Measurements from ENCODE around the gene MRPS25. TPM values are rescaled to one million over a fixed set of nuclear protein-coding genes. Genes with fewer than 3 reads are reported as not detected.
A peak's percentile ranks its signal among the peaks of the same experiment; 100 is the strongest.

Gene MRPS25
- polyA plus RNA-seq (2011; rRNA removed) (17.9 and 22.8 TPM in 2 replicates), polyA minus RNA-seq (2011; rRNA and poly(A)+ RNA removed) (5.4 and 6.5 TPM in 2 replicates)

- peak within 1 kb of the TSS; percentile 98 for H3K4me3 ChIP-seq (ENCODE audit: low read depth, low read length)
- CTCF ChIA-PET = interaction anchor here (0.9 to 2.2 kb wide), 2 partner anchors 44 to 139 kb away, joined by 3 to 6 read pairs; no protein-coding TSS in a partner anchor
- peak within 1 kb of the TSS; percentile 57 for H3K27ac ChIP-seq (ENCODE audit: low read depth, low read length)
- no peaks in the 10 kb centered on the region for H3K27me3 ChIP-seq (ENCODE audit: control insufficient read depth, insufficient read depth, low read length)
- peaks cover 6% of the 10 kb centered on the region; the same call in 1 of the 2 replicates for H3K9me3 ChIP-seq (ENCODE audit: control insufficient read depth, insufficient read depth, low read length)
- TF ChIP-seq CTCF (IDR thresholded peaks at IDR 0.05; ENCODE audit: low read depth, low read length) = no peak
- POLR2A ChIA-PET = interaction anchor here (0.6 to 2.0 kb wide), 10 partner anchors 14 to 1684 kb away, joined by 3 to 10 read pairs (median 3); partner anchors contain the start of genes CHCHD4, LSM3, RBSN and TMEM43
- DNase-seq (ENCODE audit: low read depth, low spot score) = peak; percentile 83
Observed at GRCh38 chr3:15064835-15065549, at the start of gene MRPS25. Gene MRPS25 (minus strand): TSS chr3:15065315. CDS start chr3:15065194, 121 bp downstream.

- POLR2A ChIA-PET = no interaction called here
- H3K27ac ChIP-seq (ENCODE audit: low read depth, low read length) = no peak overlapping the region
- peaks cover 12% of the 10 kb centered on the region for H3K27me3 ChIP-seq (ENCODE audit: control insufficient read depth, insufficient read depth, low read length)
- CTCF ChIA-PET = no interaction called here
- no peaks in the 10 kb centered on the region for H3K9me3 ChIP-seq (ENCODE audit: control insufficient read depth, insufficient read depth, low read length)
- no peak for DNase-seq (ENCODE audit: low read depth, low spot score)
- H3K4me3 ChIP-seq (ENCODE audit: low read depth, low read length) = no peak overlapping the region
- no peak for TF ChIP-seq CTCF (IDR thresholded peaks at IDR 0.05; ENCODE audit: low read depth, low read length)
Observed at GRCh38 chr3:15113884-15114283, 48.8 kb upstream of the MRPS25 start.

GRCh38 chr3:15113471-15113870, 48.4 kb upstream of the MRPS25 start:
- H3K4me3 ChIP-seq (ENCODE audit: low read depth, low read length) = no peak overlapping the region
- no peak for TF ChIP-seq CTCF (IDR thresholded peaks at IDR 0.05; ENCODE audit: low read depth, low read length)
- H3K27ac ChIP-seq (ENCODE audit: low read depth, low read length) = no peak overlapping the region
- no peak for DNase-seq (ENCODE audit: low read depth, low spot score)
- CTCF ChIA-PET = no interaction called here
- peaks cover 12% of the 10 kb centered on the region for H3K27me3 ChIP-seq (ENCODE audit: control insufficient read depth, insufficient read depth, low read length)
- POLR2A ChIA-PET = no interaction called here
- H3K9me3 ChIP-seq (ENCODE audit: control insufficient read depth, insufficient read depth, low read length) = no peaks in the 10 kb centered on the region

GRCh38 chr3:15112011-15112410, 46.9 kb upstream of the MRPS25 start:
- peaks cover 14% of the 10 kb centered on the region for H3K27me3 ChIP-seq (ENCODE audit: control insufficient read depth, insufficient read depth, low read length)
- CTCF ChIA-PET = no interaction called here
- POLR2A ChIA-PET = no interaction called here
- H3K4me3 ChIP-seq (ENCODE audit: low read depth, low read length) = no peak overlapping the region
- no peak for DNase-seq (ENCODE audit: low read depth, low spot score)
- H3K27ac ChIP-seq (ENCODE audit: low read depth, low read length) = no peak overlapping the region
- no peaks in the 10 kb centered on the region for H3K9me3 ChIP-seq (ENCODE audit: control insufficient read depth, insufficient read depth, low read length)
- no peak for TF ChIP-seq CTCF (IDR thresholded peaks at IDR 0.05; ENCODE audit: low read depth, low read length)

- no peaks in the 10 kb centered on the region for H3K9me3 ChIP-seq (ENCODE audit: control insufficient read depth, insufficient read depth, low read length)
- peaks cover 14% of the 10 kb centered on the region for H3K27me3 ChIP-seq (ENCODE audit: control insufficient read depth, insufficient read depth, low read length)
- no peak overlapping the region for H3K27ac ChIP-seq (ENCODE audit: low read depth, low read length)
- CTCF ChIA-PET = interaction anchor here (2.6 to 6.3 kb wide), 3 partner anchors 9 to 157 kb away, joined by 11 to 98 read pairs (median 50); partner anchors contain the start of gene CAPN7
- POLR2A ChIA-PET = no interaction called here
- H3K4me3 ChIP-seq (ENCODE audit: low read depth, low read length) = no peak overlapping the region
- no peak for DNase-seq (ENCODE audit: low read depth, low spot score)
- no peak for TF ChIP-seq CTCF (IDR thresholded peaks at IDR 0.05; ENCODE audit: low read depth, low read length)
Observed at GRCh38 chr3:15110206-15110605, 45.1 kb upstream of the MRPS25 start.
